ENCODE results near the gene TMEM207.
"Not testable (repeated sequence)": the region's sequence is repeated elsewhere in the genome, so short reads cannot be mapped to it uniquely, and the experiment has no call there.

The TMEM207 gene

GRCh38 chr3:190485830-190486532 is 36.3 kb upstream of the TMEM207 start:
- no peaks in the 10 kb centered on the region for H3K4me1 ChIP-seq (ENCODE audit: control insufficient read depth, insufficient read depth, low read length)
- no peak overlapping the region for H3K9ac ChIP-seq (ENCODE audit: low read length)
- no peaks in the 10 kb centered on the region for H3K27me3 ChIP-seq (ENCODE audit: control insufficient read depth, insufficient read depth, low read length)
- H3K27ac ChIP-seq (ENCODE audit: low read depth, low read length): no peak overlapping the region
- no peaks in the 10 kb centered on the region for H3K36me3 ChIP-seq (ENCODE audit: control insufficient read depth, insufficient read depth, low read length)
- no peak overlapping the region for H3K4me3 ChIP-seq (ENCODE audit: low read length)

- H3K36me3 ChIP-seq (ENCODE audit: control insufficient read depth, insufficient read depth, low read length): no peaks in the 10 kb centered on the region
- no peak overlapping the region for H3K27ac ChIP-seq (ENCODE audit: low read depth, low read length)
- no peak overlapping the region for H3K4me3 ChIP-seq (ENCODE audit: low read length)
Measured at GRCh38 chr3:190481779-190482178, 32.1 kb upstream of the TMEM207 start.

GRCh38 chr3:190473261-190473660 is 23.6 kb upstream of the TMEM207 start:
- H3K27me3 ChIP-seq (ENCODE audit: control insufficient read depth, insufficient read depth, low read length); H3K36me3 ChIP-seq (ENCODE audit: control insufficient read depth, insufficient read depth, low read length); H3K9ac ChIP-seq (ENCODE audit: low read length); H3K4me1 ChIP-seq (ENCODE audit: control insufficient read depth, insufficient read depth, low read length); H3K4me3 ChIP-seq (ENCODE audit: low read length); H3K27ac ChIP-seq (ENCODE audit: low read depth, low read length): not testable (repeated sequence)

More at GRCh38 chr3:190481779-190482178, 32.1 kb upstream of the TMEM207 start:
- H3K4me1 ChIP-seq (ENCODE audit: control insufficient read depth, insufficient read depth, low read length): no peaks in the 10 kb centered on the region
- no peak overlapping the region for H3K9ac ChIP-seq (ENCODE audit: low read length)
- H3K27me3 ChIP-seq (ENCODE audit: control insufficient read depth, insufficient read depth, low read length): no peaks in the 10 kb centered on the region

- no peaks in the 10 kb centered on the region for H3K27me3 ChIP-seq (ENCODE audit: control insufficient read depth, insufficient read depth, low read length)
- no peak overlapping the region for H3K4me3 ChIP-seq (ENCODE audit: low read length)
- H3K27ac ChIP-seq (ENCODE audit: low read depth, low read length): no peak overlapping the region
- no peaks in the 10 kb centered on the region for H3K36me3 ChIP-seq (ENCODE audit: control insufficient read depth, insufficient read depth, low read length)
- no peak overlapping the region for H3K9ac ChIP-seq (ENCODE audit: low read length)
- H3K4me1 ChIP-seq (ENCODE audit: control insufficient read depth, insufficient read depth, low read length): no peaks in the 10 kb centered on the region
Measured at GRCh38 chr3:190467922-190468321, 18.2 kb upstream of the TMEM207 start.

- Histone ChIP-seq H3K27me3 (ENCODE audit: control insufficient read depth, insufficient read depth, low read length) (no peaks in the 10 kb centered on the region), H3K36me3 (ENCODE audit: control insufficient read depth, insufficient read depth, low read length) (no peaks in the 10 kb centered on the region), H3K4me3 (ENCODE audit: low read length) (no peak overlapping the region), H3K4me1 (ENCODE audit: control insufficient read depth, insufficient read depth, low read length) (no peaks in the 10 kb centered on the region), H3K27ac (ENCODE audit: low read depth, low read length) (no peak overlapping the region), H3K9ac (ENCODE audit: low read length) (no peak overlapping the region)
Measured at GRCh38 chr3:190458040-190458439, 8.3 kb upstream of the TMEM207 start.

GRCh38 chr3:190456770-190457169 is 7.1 kb upstream of the TMEM207 start:
- H3K36me3 ChIP-seq (ENCODE audit: control insufficient read depth, insufficient read depth, low read length): no peaks in the 10 kb centered on the region
- no peak overlapping the region for H3K27ac ChIP-seq (ENCODE audit: low read depth, low read length)
- H3K27me3 ChIP-seq (ENCODE audit: control insufficient read depth, insufficient read depth, low read length): no peaks in the 10 kb centered on the region
- H3K4me1 ChIP-seq (ENCODE audit: control insufficient read depth, insufficient read depth, low read length): no peaks in the 10 kb centered on the region
- no peak overlapping the region for H3K9ac ChIP-seq (ENCODE audit: low read length)
- H3K4me3 ChIP-seq (ENCODE audit: low read length): no peak overlapping the region

GRCh38 chr3:190455828-190456227 is 6.1 kb upstream of the TMEM207 start:
- Histone ChIP-seq H3K27me3 (ENCODE audit: control insufficient read depth, insufficient read depth, low read length) (no peaks in the 10 kb centered on the region), H3K27ac (ENCODE audit: low read depth, low read length) (no peak overlapping the region), H3K36me3 (ENCODE audit: control insufficient read depth, insufficient read depth, low read length) (no peaks in the 10 kb centered on the region), H3K9ac (ENCODE audit: low read length) (no peak overlapping the region), H3K4me3 (ENCODE audit: low read length) (no peak overlapping the region), H3K4me1 (ENCODE audit: control insufficient read depth, insufficient read depth, low read length) (no peaks in the 10 kb centered on the region)

GRCh38 chr3:190448256-190448655 is 1.4 kb downstream of the TMEM207 start:
- no peaks in the 10 kb centered on the region for H3K4me1 ChIP-seq (ENCODE audit: control insufficient read depth, insufficient read depth, low read length)
- no peak overlapping the region for H3K4me3 ChIP-seq (ENCODE audit: low read length)

GRCh38 chr3:190446573-190447279 is 3.0 kb downstream of the TMEM207 start:
- Histone ChIP-seq H3K9ac (ENCODE audit: low read length) (no peak overlapping the region), H3K27me3 (ENCODE audit: control insufficient read depth, insufficient read depth, low read length) (no peaks in the 10 kb centered on the region), H3K4me1 (ENCODE audit: control insufficient read depth, insufficient read depth, low read length) (no peaks in the 10 kb centered on the region), H3K36me3 (ENCODE audit: control insufficient read depth, insufficient read depth, low read length) (no peaks in the 10 kb centered on the region), H3K4me3 (ENCODE audit: low read length) (no peak overlapping the region), H3K27ac (ENCODE audit: low read depth, low read length) (no peak overlapping the region)

More at GRCh38 chr3:190448256-190448655, 1.4 kb downstream of the TMEM207 start:
- no peaks in the 10 kb centered on the region for H3K36me3 ChIP-seq (ENCODE audit: control insufficient read depth, insufficient read depth, low read length)
- H3K9ac ChIP-seq (ENCODE audit: low read length): no peak overlapping the region
- no peaks in the 10 kb centered on the region for H3K27me3 ChIP-seq (ENCODE audit: control insufficient read depth, insufficient read depth, low read length)
- no peak overlapping the region for H3K27ac ChIP-seq (ENCODE audit: low read depth, low read length)

GRCh38 chr3:190444576-190445145 is 5.0 kb downstream of the TMEM207 start:
- no peaks in the 10 kb centered on the region for H3K27me3 ChIP-seq (ENCODE audit: control insufficient read depth, insufficient read depth, low read length)
- no peaks in the 10 kb centered on the region for H3K4me1 ChIP-seq (ENCODE audit: control insufficient read depth, insufficient read depth, low read length)
- no peak overlapping the region for H3K9ac ChIP-seq (ENCODE audit: low read length)
- H3K27ac ChIP-seq (ENCODE audit: low read depth, low read length): no peak overlapping the region
- H3K36me3 ChIP-seq (ENCODE audit: control insufficient read depth, insufficient read depth, low read length): no peaks in the 10 kb centered on the region
- no peak overlapping the region for H3K4me3 ChIP-seq (ENCODE audit: low read length)

GRCh38 chr3:190444006-190444405 is 5.7 kb downstream of the TMEM207 start:
- H3K9ac ChIP-seq (ENCODE audit: low read length): no peak overlapping the region
- H3K36me3 ChIP-seq (ENCODE audit: control insufficient read depth, insufficient read depth, low read length): no peaks in the 10 kb centered on the region
- H3K4me3 ChIP-seq (ENCODE audit: low read length): no peak overlapping the region
- no peaks in the 10 kb centered on the region for H3K27me3 ChIP-seq (ENCODE audit: control insufficient read depth, insufficient read depth, low read length)
- H3K4me1 ChIP-seq (ENCODE audit: control insufficient read depth, insufficient read depth, low read length): no peaks in the 10 kb centered on the region
- H3K27ac ChIP-seq (ENCODE audit: low read depth, low read length): no peak overlapping the region

GRCh38 chr3:190443257-190443656 is 6.4 kb downstream of the TMEM207 start:
- Histone ChIP-seq H3K9ac (ENCODE audit: low read length) (no peak overlapping the region), H3K4me1 (ENCODE audit: control insufficient read depth, insufficient read depth, low read length) (no peaks in the 10 kb centered on the region), H3K27me3 (ENCODE audit: control insufficient read depth, insufficient read depth, low read length) (no peaks in the 10 kb centered on the region), H3K27ac (ENCODE audit: low read depth, low read length) (no peak overlapping the region), H3K4me3 (ENCODE audit: low read length) (no peak overlapping the region), H3K36me3 (ENCODE audit: control insufficient read depth, insufficient read depth, low read length) (no peaks in the 10 kb centered on the region)

Measured in rectal smooth muscle tissue (tissue), 1 donor.